ENCODE data around the gene ANKRD13C.
"Not testable (repeated sequence)": the region's sequence is repeated elsewhere in the genome, so short reads cannot be mapped to it uniquely, and the experiment has no call there.

The ANKRD13C gene

DNA sequence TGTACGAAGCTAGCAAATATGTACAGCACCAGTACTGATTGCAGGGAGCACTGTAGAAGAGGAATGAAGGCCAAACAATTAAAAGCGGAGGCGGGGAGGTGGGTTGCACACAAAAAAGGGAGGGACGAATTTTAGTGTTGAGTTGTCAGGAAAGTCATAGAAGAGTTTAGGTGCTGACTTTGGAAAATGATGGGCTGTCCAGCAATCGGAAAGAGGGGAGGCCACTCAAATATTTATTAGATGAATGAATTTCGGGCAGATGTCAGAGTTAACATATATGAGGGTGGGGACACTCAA is 537 bp upstream of the ANKRD13C start:
- no peak for DNase-seq (ENCODE audit: low read depth in 1 of 2, low spot score in 1 of 2)
- Histone ChIP-seq H3K27ac (replicated peaks) (peak overlapping the region; percentile 95), H3K27me3 (ENCODE audit: insufficient read depth, poor library complexity, severe bottlenecking) (no peaks in the 10 kb centered on the region), H3K4me3 (replicated peaks; ENCODE audit: insufficient read depth, low read length) (peak overlapping the region; percentile 78)
- TF ChIP-seq, protein P1, sequence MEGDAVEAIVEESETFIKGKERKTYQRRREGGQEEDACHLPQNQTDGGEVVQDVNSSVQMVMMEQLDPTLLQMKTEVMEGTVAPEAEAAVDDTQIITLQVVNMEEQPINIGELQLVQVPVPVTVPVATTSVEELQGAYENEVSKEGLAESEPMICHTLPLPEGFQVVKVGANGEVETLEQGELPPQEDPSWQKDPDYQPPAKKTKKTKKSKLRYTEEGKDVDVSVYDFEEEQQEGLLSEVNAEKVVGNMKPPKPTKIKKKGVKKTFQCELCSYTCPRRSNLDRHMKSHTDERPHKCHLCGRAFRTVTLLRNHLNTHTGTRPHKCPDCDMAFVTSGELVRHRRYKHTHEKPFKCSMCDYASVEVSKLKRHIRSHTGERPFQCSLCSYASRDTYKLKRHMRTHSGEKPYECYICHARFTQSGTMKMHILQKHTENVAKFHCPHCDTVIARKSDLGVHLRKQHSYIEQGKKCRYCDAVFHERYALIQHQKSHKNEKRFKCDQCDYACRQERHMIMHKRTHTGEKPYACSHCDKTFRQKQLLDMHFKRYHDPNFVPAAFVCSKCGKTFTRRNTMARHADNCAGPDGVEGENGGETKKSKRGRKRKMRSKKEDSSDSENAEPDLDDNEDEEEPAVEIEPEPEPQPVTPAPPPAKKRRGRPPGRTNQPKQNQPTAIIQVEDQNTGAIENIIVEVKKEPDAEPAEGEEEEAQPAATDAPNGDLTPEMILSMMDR (IDR thresholded peaks at IDR 0.05; ENCODE audit: insufficient read depth, low read length) = no peak
- no peak for TF ChIP-seq POLR2AphosphoS5 (IDR thresholded peaks at IDR 0.05; ENCODE audit: low read depth)
- TF ChIP-seq, protein P2, sequence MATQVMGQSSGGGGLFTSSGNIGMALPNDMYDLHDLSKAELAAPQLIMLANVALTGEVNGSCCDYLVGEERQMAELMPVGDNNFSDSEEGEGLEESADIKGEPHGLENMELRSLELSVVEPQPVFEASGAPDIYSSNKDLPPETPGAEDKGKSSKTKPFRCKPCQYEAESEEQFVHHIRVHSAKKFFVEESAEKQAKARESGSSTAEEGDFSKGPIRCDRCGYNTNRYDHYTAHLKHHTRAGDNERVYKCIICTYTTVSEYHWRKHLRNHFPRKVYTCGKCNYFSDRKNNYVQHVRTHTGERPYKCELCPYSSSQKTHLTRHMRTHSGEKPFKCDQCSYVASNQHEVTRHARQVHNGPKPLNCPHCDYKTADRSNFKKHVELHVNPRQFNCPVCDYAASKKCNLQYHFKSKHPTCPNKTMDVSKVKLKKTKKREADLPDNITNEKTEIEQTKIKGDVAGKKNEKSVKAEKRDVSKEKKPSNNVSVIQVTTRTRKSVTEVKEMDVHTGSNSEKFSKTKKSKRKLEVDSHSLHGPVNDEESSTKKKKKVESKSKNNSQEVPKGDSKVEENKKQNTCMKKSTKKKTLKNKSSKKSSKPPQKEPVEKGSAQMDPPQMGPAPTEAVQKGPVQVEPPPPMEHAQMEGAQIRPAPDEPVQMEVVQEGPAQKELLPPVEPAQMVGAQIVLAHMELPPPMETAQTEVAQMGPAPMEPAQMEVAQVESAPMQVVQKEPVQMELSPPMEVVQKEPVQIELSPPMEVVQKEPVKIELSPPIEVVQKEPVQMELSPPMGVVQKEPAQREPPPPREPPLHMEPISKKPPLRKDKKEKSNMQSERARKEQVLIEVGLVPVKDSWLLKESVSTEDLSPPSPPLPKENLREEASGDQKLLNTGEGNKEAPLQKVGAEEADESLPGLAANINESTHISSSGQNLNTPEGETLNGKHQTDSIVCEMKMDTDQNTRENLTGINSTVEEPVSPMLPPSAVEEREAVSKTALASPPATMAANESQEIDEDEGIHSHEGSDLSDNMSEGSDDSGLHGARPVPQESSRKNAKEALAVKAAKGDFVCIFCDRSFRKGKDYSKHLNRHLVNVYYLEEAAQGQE (IDR thresholded peaks at IDR 0.05; ENCODE audit: insufficient replicate concordance, low read depth) = no peak
- TF ChIP-seq SPI1 (IDR thresholded peaks at IDR 0.05; ENCODE audit: borderline replicate concordance, low read depth) = no peak
- no peak for TF ChIP-seq GABPA (IDR thresholded peaks at IDR 0.05; ENCODE audit: low read depth)

DNA sequence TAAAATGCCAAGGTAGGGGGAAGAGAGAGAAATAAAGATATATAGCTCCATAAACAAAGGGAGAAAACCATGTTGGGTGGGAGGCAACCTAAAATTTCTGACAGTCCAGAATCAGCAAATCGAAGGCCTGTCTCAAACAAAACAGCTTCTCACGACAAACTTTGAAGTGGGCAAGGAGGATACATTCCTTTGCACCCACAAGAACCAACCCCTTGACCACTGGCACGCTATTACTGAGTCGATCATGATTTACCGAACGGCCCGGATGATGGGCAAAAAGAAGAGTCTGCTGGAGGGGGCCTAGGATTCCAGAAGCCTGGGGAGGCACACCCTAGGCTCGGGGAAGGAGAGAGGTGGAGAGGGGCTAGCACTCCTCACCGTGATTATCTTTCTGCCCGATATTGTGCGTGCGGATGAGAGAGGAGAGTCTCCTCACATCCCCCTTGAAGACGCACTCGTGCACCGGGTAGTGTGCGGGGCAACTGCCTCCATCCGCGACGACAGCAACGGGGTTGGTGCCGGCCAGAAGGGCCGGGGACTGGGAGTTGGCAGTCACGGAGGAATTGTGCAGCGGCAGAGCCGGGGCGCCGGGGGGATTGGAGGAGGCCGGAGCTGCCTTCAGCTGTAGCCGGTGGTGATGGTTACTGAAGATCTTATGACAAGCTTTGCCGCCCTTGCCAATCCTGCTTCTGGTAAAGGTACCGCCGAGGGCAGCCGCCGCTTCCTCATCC is 756 bp downstream of the ANKRD13C start:
- peak in 1 of 2 experiments; percentile 3 for DNase-seq (ENCODE audit: low read depth in 1 of 2, low spot score in 1 of 2)
- no peak for TF ChIP-seq SPI1 (IDR thresholded peaks at IDR 0.05; ENCODE audit: borderline replicate concordance, low read depth)

DNA sequence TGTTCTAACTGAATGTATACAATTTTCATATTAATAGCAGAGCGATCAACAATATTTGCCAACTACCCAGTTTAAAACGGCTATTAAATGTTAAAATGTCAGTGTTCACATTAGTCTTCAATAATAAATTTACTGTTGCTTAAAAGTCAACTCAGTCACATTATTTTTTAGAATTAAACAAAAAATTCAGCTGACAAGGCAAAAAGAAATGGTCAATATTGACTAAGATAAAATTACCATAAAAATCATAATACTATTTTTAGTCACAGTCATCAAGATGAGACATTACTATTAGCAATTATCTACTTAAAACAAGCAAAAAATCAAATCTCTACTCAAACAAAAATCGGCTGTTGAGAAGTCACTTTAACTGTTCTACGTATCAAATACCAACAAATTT is 1.5 kb downstream of the ANKRD13C start:
- Histone ChIP-seq H3K27me3 (ENCODE audit: insufficient read depth, poor library complexity, severe bottlenecking) (no peaks in the 10 kb centered on the region), H3K4me3 (replicated peaks; ENCODE audit: insufficient read depth, low read length) (peak overlapping the region; percentile 78), H3K27ac (replicated peaks) (no peak overlapping the region)
- TF ChIP-seq, protein P2 (IDR thresholded peaks at IDR 0.05; ENCODE audit: insufficient replicate concordance, low read depth) = no peak
- no peak for TF ChIP-seq SPI1 (IDR thresholded peaks at IDR 0.05; ENCODE audit: borderline replicate concordance, low read depth)
- TF ChIP-seq GABPA (IDR thresholded peaks at IDR 0.05; ENCODE audit: low read depth) = no peak
- TF ChIP-seq POLR2AphosphoS5 (IDR thresholded peaks at IDR 0.05; ENCODE audit: low read depth) = no peak
- TF ChIP-seq, protein P1 (IDR thresholded peaks at IDR 0.05; ENCODE audit: insufficient read depth, low read length) = no peak
- no peak for DNase-seq (ENCODE audit: low read depth in 1 of 2, low spot score in 1 of 2)

More for the DNA sequence above, 756 bp downstream of the ANKRD13C start:
- H3K4me3 ChIP-seq (replicated peaks; ENCODE audit: insufficient read depth, low read length) = peak overlapping the region; percentile 78
- H3K27ac ChIP-seq (replicated peaks) = peak overlapping the region; percentile 95
- H3K27me3 ChIP-seq (ENCODE audit: insufficient read depth, poor library complexity, severe bottlenecking) = no peaks in the 10 kb centered on the region

DNA sequence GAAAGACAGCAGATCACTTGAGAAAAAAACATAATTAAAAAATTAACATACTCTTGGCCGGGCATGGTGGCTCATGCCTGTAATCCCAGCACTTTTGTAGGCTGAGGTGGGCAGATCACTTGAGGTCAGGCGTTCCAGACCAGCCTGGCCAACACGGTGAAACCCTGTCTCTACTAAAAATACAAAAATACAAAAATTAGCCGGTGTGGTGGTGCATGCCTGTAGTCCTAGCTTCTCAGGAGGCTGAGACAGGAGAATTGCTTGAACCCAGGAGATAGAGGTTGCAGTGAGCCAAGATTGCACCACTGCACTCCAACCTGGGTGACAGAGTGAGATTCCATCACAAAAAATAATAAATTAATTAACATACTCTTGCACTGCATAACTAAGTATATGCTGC is 4.7 kb downstream of the ANKRD13C start:
- H3K27me3 ChIP-seq (ENCODE audit: insufficient read depth, poor library complexity, severe bottlenecking); H3K4me3 ChIP-seq (replicated peaks; ENCODE audit: insufficient read depth, low read length); H3K27ac ChIP-seq (replicated peaks); DNase-seq (ENCODE audit: low read depth in 1 of 2, low spot score in 1 of 2): not testable (repeated sequence)
